Kidney epithelial cell (primary cell): ENCODE data around the gene GYPC. TPM values are rescaled to one million over a fixed set of nuclear protein-coding genes. Genes with fewer than 3 reads are reported as not detected.

Experiments
- DNase-seq: peaks from one replicate; pipeline ENCODE4 v3.0.0-alpha.2; 2010; ENCODE audit warnings: low read depth
- H3K27me3 ChIP-seq: 2 replicates; pipeline ENCODE4 v1.6.0; 2011; ENCODE audit warnings: low read length; ENCODE audit not compliant: control insufficient read depth, insufficient read depth
- H3K36me3 ChIP-seq: 2 replicates; pipeline ENCODE4 v1.5.1; 2011; ENCODE audit warnings: low read length; ENCODE audit not compliant: control insufficient read depth, insufficient read depth
- H3K4me3 ChIP-seq: 2 replicates; pipeline ENCODE4 v1.5.1; 2011; ENCODE audit warnings: low read depth, mild to moderate bottlenecking, control low read depth, low read length
- CTCF ChIP-seq: IDR thresholded peaks from 2 replicates; pipeline ENCODE4 v1.5.1; 2011; ENCODE audit warnings: mild to moderate bottlenecking, moderate library complexity, low read length, control low read depth, inconsistent platforms; ENCODE audit not compliant: insufficient read depth, poor library complexity, severe bottlenecking
- total RNA-seq: library from RNA; depleted of rRNA; stranded (reverse); fragments of >200 nt; gene quantifications from 2 replicates; pipeline ENCODE4 v1.2.3, GENCODE V29; 2015

Gene GYPC
- total RNA-seq, 1 donor from 2014 or later = 127 TPM

DNA sequence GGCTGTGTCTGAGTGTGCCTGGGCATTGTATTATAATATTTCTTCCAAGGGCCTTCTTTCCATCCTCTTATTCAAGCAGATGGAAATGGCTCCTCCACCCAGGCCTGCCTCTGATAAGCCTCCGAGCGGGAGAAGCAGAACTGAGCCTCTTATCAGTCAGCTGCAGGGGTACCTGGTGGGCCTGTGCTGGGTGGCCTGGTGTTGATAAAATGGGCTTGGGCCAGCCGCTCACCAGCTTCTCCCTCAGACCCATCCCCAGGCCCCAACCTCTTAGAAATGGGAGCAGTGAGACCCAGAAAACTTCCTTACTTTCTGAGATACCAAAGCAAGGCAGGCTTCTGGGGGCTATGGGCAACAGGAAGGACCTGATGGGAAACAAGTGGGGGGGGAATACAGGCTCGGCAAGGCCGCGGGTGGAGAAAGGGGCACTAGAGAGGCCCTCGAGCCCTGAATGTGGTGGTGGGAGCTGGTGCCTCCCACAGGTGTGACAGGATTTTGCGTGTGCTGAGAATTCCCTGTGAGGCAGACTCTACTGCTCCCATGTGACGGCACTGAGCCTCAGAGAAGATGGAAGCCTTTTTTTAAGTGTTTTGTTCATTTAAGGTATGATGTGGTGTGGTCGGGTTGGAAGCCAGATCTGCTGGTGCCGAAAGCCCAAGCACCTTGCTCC, 18.3 kb downstream of the GYPC start:
- Histone ChIP-seq H3K36me3 (no peaks in the 10 kb centered on the region), H3K4me3 (no peak overlapping the region), H3K27me3 (no peaks in the 10 kb centered on the region)
- no peak for TF ChIP-seq CTCF
- no peak for DNase-seq

DNA sequence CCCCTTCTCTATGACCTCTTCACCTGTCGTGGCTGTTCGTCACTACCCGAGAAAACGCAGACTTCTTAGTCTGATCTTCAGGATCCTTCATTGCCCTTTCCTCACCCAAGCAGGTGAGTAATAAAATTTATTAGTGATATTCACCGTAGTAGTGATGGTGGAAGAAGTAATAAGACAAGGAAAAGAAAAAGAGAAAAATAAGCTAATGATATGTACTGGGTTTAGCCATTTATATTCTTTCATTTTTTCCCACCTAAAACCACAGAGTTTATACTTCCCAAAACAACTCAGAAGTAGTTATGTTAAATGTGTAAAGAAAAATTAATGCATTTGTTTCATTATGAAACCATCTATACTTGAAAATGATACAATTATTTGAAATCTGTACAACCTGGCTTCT, 19.7 kb downstream of the GYPC start:
- DNase-seq = no peak
- TF ChIP-seq CTCF = no peak
- no peaks in the 10 kb centered on the region for H3K27me3 ChIP-seq

DNA sequence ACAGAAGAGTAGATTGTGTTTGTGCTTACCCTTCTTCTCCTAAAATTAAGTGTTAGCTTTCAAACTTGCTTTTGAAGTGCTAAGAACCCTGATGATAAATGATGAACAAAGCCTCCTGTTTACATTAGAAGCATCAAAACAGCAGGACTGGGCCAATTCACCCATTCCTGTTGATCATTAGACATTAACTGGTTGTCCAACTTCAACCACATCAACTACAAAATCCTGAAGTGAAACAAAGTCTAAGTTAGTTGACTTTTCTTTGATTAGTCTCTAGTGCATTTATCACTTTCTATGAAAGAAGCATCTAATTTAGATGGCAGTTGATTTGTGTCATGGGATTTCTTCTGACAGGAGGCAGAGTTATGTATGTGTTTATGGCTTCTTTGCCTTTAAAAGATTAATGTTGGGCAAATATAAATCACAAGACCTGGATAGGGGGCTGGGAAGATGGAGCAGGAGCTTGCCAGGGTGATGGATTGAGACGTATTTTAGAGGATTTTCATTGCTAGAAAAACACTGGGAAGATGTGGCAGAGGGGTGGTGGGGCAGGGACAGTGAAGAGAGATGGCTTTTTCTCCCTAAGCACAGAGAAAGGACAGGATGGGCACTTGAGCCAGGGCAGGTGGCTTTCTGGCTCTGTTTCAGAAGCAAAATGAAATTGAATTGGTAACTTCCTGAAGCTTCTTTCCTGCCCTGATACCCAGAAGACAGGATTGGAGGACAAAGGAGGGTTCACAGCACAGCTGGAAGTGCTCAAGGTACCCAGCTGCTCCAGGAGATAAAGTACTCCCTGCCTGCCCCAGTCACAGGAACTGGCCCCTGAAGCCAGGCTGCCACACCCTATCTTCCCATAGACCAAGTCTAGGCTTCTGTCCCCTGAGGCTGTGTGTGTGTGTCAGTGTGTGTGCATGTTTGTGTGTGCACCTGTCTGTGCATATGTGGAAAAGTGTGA, 20.5 kb downstream of the GYPC start:
- TF ChIP-seq CTCF = no peak
- DNase-seq = no peak
- Histone ChIP-seq H3K27me3 (no peaks in the 10 kb centered on the region), H3K36me3 (no peaks in the 10 kb centered on the region), H3K4me3 (no peak overlapping the region)

More for the DNA sequence above, 19.7 kb downstream of the GYPC start:
- H3K4me3 ChIP-seq = no peak overlapping the region
- H3K36me3 ChIP-seq = no peaks in the 10 kb centered on the region

GRCh38 chr2:126677176-126677538, 21.2 kb downstream of the GYPC start:
- Histone ChIP-seq H3K4me3 (no peak overlapping the region), H3K36me3 (no peaks in the 10 kb centered on the region), H3K27me3 (no peaks in the 10 kb centered on the region)
- DNase-seq = no peak
- TF ChIP-seq CTCF = no peak

GRCh38 chr2:126678269-126679065, 22.5 kb downstream of the GYPC start:
- TF ChIP-seq CTCF = no peak
- DNase-seq = no peak
- Histone ChIP-seq H3K4me3 (no peak overlapping the region), H3K27me3 (no peaks in the 10 kb centered on the region), H3K36me3 (no peaks in the 10 kb centered on the region)
